PC-9 (cell line): ENCODE measurements around the gene PRXL2A. TPM values are rescaled to one million over a fixed set of nuclear protein-coding genes. Genes with fewer than 3 reads are reported as not detected.

ENCODE experiments used
- BruUV-seq: library from RNA; stranded (reverse); fragments of 400-500 nt; replicated peaks from 2 replicates; lab custom pipeline; 2021; lab: Mats Ljungman, UMichigan
- CTCF ChIA-PET: fragments of 300-600 bp; sonication (Branson Sonifier 250); formaldehyde crosslinking; loops from one replicate; lab custom pipeline; 2022; ENCODE audit warnings: antibody characterized with exemption; lab: Charles Lee
- POLR2A ChIA-PET: fragments of 300-600 bp; sonication (Branson Sonifier 250); formaldehyde crosslinking; loops from one replicate; lab custom pipeline; 2022; ENCODE audit warnings: antibody characterized with exemption; ENCODE audit not compliant: unreplicated experiment; lab: Charles Lee
- DNase-seq, 2 experiments: peaks; one replicate each; pipeline versions ENCODE4 v3.0.0 to v3.0.0-alpha.2; 2015 to 2022; ENCODE audit warnings: mixed read lengths in 1 of 2
- H2AFZ ChIP-seq: fragments of 200-600 bp; sonication (generic); 2 replicates; pipeline ENCODE4 v1.8.1; 2017; ENCODE audit warnings: antibody characterized with exemption
- H3F3A ChIP-seq: fragments of 200-600 bp; sonication (generic); 2 replicates; pipeline ENCODE4 v1.8.1; 2017; ENCODE audit warnings: antibody characterized with exemption, mild to moderate bottlenecking, low read depth; ENCODE audit not compliant: insufficient read depth
- H3K27ac ChIP-seq: fragments of 200-600 bp; sonication (generic); 2 replicates; pipeline ENCODE4 v1.6.1; 2016; ENCODE audit warnings: mixed run types
- H3K27me3 ChIP-seq: fragments of 200-600 bp; sonication (generic); 2 replicates; pipeline ENCODE4 v1.6.1; 2016; ENCODE audit warnings: low read depth, mixed run types; ENCODE audit not compliant: insufficient read depth
- H3K36me3 ChIP-seq: fragments of 200-600 bp; sonication (generic); 2 replicates; pipeline ENCODE4 v1.6.1; 2016; ENCODE audit warnings: low read depth, mixed run types
- H3K4me1 ChIP-seq: fragments of 200-600 bp; sonication (generic); replicated peaks from 2 replicates; pipeline ENCODE4 v1.6.1; 2016; ENCODE audit warnings: mixed run types; ENCODE audit not compliant: insufficient read depth
- H3K4me2 ChIP-seq: fragments of 200-600 bp; sonication (generic); 2 replicates; pipeline ENCODE4 v1.6.1; 2017; ENCODE audit warnings: mixed run types
- H3K4me3 ChIP-seq: fragments of 200-600 bp; sonication (generic); 2 replicates; pipeline ENCODE4 v1.6.1; 2016; ENCODE audit warnings: mixed run types
- H3K79me2 ChIP-seq: fragments of 200-600 bp; sonication (generic); 2 replicates; pipeline ENCODE4 v1.6.1; 2017; ENCODE audit warnings: low read depth, mixed run types
- H3K9me2 ChIP-seq: fragments of 200-600 bp; sonication (generic); 2 replicates; pipeline ENCODE4 v1.8.1; 2017; ENCODE audit warnings: mild to moderate bottlenecking; ENCODE audit not compliant: insufficient read depth
- H3K9me3 ChIP-seq: fragments of 200-600 bp; sonication (generic); 2 replicates; pipeline ENCODE4 v1.8.1; 2016; ENCODE audit warnings: low read depth; ENCODE audit not compliant: insufficient read depth
- H4K20me1 ChIP-seq: fragments of 200-600 bp; sonication (generic); 2 replicates; pipeline ENCODE4 v1.8.1; 2017; ENCODE audit not compliant: insufficient read depth
- EZH2 ChIP-seq: fragments of 200-600 bp; sonication (generic); IDR thresholded peaks from 2 replicates; pipeline ENCODE4 v1.8.0; 2017; ENCODE audit warnings: antibody characterized with exemption, low read depth
- intact Hi-C: fragments of 100-400 bp; cut with micrococcal nuclease; formaldehyde crosslinking; loops from one replicate; pipeline ENCODE4 v1.10.0; 2022; ENCODE audit not compliant: unreplicated experiment
- total RNA-seq: library from RNA; stranded (reverse); gene quantifications from 2 replicates; pipeline ENCODE4 v1.2.3, GENCODE V29; 2021
- TF ChIP-seq, protein P1 (sequence below): fragments of 200-600 bp; sonication (generic); conservative IDR thresholded peaks from 2 replicates; pipeline ENCODE4 v1.6.1; 2017; ENCODE audit warnings: mixed run types, antibody characterized with exemption, mild to moderate bottlenecking, moderate library complexity

The PRXL2A gene
- total RNA-seq, 1 experiment from 2014 or later = 88.7 TPM

DNA sequence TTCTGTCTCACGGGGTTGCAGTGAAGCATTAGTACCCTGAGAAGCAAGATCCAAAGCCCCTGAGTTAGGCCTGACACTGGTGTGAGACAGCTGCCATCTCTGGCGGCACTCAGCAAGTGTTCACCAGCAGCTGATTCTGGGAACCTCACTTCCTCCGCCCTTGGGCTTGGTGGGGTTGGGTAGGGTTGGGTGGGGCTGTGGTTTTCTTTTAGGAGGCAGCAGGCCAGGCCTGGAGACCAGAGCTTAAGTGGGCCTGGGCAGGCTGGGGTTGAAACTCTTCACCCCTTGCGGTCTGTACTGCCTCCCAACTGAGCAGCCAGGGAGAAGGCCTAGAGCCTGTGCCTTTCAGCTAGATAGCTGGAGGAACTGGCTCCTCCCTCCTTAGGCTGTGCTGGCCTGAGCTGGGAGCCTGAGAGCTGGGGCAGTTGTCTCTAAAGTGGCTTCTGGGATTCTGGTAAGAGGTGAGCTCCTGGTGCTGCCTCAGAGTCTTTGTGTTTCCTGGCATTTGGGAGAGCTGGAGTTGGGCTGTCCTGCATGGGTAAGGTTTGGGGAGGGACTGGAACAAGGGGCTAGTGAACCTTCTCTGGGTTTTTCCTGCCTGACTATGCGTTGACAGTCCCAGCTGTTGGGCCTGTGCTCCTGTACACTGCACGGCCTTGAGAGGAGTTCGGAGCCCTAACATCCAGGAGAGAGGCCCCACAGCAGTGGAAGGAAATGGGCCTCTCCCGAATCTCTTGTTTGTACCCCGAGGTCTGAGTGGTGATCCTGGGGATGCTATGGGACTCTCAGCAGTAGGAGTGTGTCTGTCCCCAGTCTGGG is 50.9 kb downstream of the PRXL2A start:
- Histone ChIP-seq H3K79me2 (peaks cover 98% of the 10 kb centered on the region), H3F3A (peaks cover 54% of the 10 kb centered on the region), H3K4me3 (peak overlapping the region; percentile 51), H3K27me3 (no peaks in the 10 kb centered on the region), H3K9me3 (no peaks in the 10 kb centered on the region), H3K36me3 (peaks cover 15% of the 10 kb centered on the region), H3K27ac (peak overlapping the region; percentile 82), H3K9me2 (no peaks in the 10 kb centered on the region), H4K20me1 (peaks cover 60% of the 10 kb centered on the region), H2AFZ (no peak overlapping the region), H3K4me1 (peaks cover 85% of the 10 kb centered on the region), H3K4me2 (peak overlapping the region; percentile 95)
- peak; percentile 86 to 93 for DNase-seq
- BruUV-seq = no TSS peak
- intact Hi-C loops = loop anchor here (1.0 kb wide), 1 partner anchor 46 kb away; no protein-coding TSS in a partner anchor
- ChIA-PET POLR2A (interaction anchor here (0.6 to 1.1 kb wide), 6 partner anchors 13 to 1153 kb away, joined by 3 to 43 read pairs (median 4); partner anchors contain the start of gene PRXL2A), CTCF (interaction anchor here (0.5 to 3.8 kb wide), 6 partner anchors 12 to 53 kb away, joined by 3 to 36 read pairs (median 5); partner anchors contain the start of gene PRXL2A)
- TF ChIP-seq, protein P1, sequence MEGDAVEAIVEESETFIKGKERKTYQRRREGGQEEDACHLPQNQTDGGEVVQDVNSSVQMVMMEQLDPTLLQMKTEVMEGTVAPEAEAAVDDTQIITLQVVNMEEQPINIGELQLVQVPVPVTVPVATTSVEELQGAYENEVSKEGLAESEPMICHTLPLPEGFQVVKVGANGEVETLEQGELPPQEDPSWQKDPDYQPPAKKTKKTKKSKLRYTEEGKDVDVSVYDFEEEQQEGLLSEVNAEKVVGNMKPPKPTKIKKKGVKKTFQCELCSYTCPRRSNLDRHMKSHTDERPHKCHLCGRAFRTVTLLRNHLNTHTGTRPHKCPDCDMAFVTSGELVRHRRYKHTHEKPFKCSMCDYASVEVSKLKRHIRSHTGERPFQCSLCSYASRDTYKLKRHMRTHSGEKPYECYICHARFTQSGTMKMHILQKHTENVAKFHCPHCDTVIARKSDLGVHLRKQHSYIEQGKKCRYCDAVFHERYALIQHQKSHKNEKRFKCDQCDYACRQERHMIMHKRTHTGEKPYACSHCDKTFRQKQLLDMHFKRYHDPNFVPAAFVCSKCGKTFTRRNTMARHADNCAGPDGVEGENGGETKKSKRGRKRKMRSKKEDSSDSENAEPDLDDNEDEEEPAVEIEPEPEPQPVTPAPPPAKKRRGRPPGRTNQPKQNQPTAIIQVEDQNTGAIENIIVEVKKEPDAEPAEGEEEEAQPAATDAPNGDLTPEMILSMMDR = no peak; the same call in 1 of the 2 replicates
- no peak for TF ChIP-seq EZH2

DNA sequence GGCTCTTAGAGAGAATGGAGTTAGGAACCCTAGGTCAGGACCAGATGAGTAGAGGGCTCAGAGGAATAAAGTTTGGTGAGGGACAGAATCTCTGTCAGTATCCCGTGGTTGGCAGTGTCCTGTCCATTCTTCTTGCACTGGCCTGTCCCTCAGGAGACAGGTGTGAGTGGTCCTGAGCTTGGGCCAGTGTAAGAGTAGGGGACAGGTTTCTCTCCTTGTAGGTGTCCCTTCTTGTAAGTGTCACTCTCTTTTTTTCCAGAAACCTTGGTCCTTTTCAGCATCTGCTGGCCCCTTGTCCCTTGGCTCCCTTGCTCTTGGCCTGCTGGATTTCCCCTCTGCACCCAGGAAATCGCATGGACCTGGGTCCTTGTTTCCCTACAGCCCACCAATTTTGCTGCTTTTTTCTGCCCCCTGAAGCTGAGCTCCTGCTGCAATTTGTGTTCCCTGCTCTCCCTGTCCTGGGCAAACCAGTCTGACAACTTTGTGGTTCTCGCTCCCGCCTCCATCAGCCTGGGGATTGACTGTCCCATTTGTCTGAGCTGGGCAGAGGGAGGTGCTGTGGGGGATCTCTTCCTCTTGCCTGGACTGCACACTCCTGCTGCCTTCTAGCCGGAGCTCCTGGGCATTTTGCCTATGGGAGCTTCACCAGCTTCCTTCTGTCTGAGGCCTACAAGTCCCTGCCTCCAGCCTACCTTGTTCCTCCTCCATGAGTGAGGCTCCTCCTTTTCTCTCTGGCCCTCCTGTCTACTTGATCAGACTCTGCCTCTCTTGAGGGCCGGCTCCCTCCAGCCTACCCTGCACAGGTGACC is 52.3 kb downstream of the PRXL2A start:
- no peaks in the 10 kb centered on the region for H3K9me3 ChIP-seq
- no peaks in the 10 kb centered on the region for H3K27me3 ChIP-seq
- H3K27ac ChIP-seq = peak overlapping the region; percentile 82
- peaks cover 54% of the 10 kb centered on the region for H3F3A ChIP-seq
- H3K36me3 ChIP-seq = peaks cover 15% of the 10 kb centered on the region
- peaks cover 98% of the 10 kb centered on the region for H3K79me2 ChIP-seq
- H2AFZ ChIP-seq = no peak overlapping the region
- peak overlapping the region; percentile 95 for H3K4me2 ChIP-seq
- peaks cover 98% of the 10 kb centered on the region for H3K4me1 ChIP-seq
- peaks cover 67% of the 10 kb centered on the region for H4K20me1 ChIP-seq
- no peak for TF ChIP-seq EZH2
- TF ChIP-seq, protein P1 = no peak
- POLR2A ChIA-PET = interaction anchor here (0.8 to 1.2 kb wide), 5 partner anchors 9 to 256 kb away, joined by 3 to 7 read pairs (median 3); no protein-coding TSS in a partner anchor
- BruUV-seq = no TSS peak
- CTCF ChIA-PET = interaction anchor here (0.9 to 3.8 kb wide), 4 partner anchors 11 to 44 kb away, joined by 3 to 36 read pairs (median 6); no protein-coding TSS in a partner anchor
- intact Hi-C loops = loop anchor here (1.0 to 10.0 kb wide), 3 partner anchors 11 to 256 kb away; partner anchors contain the start of gene ANXA11
- H3K4me3 ChIP-seq = peak overlapping the region; percentile 51
- peak; percentile 96 to 98 for DNase-seq
- no peaks in the 10 kb centered on the region for H3K9me2 ChIP-seq
